ENCODE results near the gene ESRRA. TPM values are rescaled to one million over a fixed set of nuclear protein-coding genes. Genes with fewer than 3 reads are reported as not detected.

Gene ESRRA
- total and polyA plus RNA-seq, 12 donors, result 18.2 to 74.4 (median 54.5) TPM

DNA sequence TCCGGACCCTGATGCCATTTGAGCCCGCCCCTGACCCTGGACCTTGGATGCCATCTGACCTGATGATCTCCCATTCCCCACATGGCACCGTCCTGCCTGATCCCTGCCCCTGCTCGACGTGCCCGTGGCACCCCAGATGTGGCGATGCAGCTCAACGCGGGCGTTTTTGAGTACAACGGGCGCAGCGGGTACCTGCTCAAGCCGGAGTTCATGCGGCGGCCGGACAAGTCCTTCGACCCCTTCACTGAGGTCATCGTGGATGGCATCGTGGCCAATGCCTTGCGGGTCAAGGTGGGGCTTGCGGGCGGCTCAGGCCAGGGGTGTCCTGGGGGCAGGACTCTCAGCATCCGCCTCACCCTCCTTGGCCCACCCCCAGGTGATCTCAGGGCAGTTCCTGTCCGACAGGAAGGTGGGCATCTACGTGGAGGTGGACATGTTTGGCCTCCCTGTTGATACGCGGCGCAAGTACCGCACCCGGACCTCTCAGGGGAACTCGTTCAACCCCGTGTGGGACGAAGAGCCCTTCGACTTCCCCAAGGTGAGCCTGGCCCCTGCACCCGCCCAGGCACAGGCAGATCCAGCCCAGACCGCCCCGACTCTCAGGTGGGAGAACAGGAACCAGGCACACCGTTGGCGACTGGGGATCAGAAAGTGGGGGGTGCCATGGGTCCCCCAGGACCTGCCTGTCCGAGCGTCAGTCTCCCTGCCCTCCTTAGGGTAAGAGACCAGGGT lies 42.9 kb upstream of the ESRRA start:
- no peak for DNase-seq
- intact Hi-C loops (cut with DNase I), result no loop called here
- Histone ChIP-seq H3K27me3 (no peaks in the 10 kb centered on the region), H3K4me1 (replicated peaks in 1 of 2) (peaks cover 7 to 17% of the 10 kb centered on the region in 2 donors), H3K36me3 (replicated peaks in 1 of 2) (peaks cover 0 to 90% of the 10 kb centered on the region in 2 donors), H3K27ac (peak overlapping the region in 1 of 5 donors; percentile 38), H3K9me3 (replicated peaks in 1 of 3) (no peaks in the 10 kb centered on the region), H3K4me3 (no peak overlapping the region)
- WGBS, 4 donors, result 90 to 94% (median 93%) methylated on average over 11 to 42 of the region's 42 CpGs
- TF ChIP-seq, protein P1, sequence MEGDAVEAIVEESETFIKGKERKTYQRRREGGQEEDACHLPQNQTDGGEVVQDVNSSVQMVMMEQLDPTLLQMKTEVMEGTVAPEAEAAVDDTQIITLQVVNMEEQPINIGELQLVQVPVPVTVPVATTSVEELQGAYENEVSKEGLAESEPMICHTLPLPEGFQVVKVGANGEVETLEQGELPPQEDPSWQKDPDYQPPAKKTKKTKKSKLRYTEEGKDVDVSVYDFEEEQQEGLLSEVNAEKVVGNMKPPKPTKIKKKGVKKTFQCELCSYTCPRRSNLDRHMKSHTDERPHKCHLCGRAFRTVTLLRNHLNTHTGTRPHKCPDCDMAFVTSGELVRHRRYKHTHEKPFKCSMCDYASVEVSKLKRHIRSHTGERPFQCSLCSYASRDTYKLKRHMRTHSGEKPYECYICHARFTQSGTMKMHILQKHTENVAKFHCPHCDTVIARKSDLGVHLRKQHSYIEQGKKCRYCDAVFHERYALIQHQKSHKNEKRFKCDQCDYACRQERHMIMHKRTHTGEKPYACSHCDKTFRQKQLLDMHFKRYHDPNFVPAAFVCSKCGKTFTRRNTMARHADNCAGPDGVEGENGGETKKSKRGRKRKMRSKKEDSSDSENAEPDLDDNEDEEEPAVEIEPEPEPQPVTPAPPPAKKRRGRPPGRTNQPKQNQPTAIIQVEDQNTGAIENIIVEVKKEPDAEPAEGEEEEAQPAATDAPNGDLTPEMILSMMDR (IDR thresholded peaks at IDR 0.05), result no peak
- TF ChIP-seq POLR2A (IDR thresholded peaks at IDR 0.05), result no peak

DNA sequence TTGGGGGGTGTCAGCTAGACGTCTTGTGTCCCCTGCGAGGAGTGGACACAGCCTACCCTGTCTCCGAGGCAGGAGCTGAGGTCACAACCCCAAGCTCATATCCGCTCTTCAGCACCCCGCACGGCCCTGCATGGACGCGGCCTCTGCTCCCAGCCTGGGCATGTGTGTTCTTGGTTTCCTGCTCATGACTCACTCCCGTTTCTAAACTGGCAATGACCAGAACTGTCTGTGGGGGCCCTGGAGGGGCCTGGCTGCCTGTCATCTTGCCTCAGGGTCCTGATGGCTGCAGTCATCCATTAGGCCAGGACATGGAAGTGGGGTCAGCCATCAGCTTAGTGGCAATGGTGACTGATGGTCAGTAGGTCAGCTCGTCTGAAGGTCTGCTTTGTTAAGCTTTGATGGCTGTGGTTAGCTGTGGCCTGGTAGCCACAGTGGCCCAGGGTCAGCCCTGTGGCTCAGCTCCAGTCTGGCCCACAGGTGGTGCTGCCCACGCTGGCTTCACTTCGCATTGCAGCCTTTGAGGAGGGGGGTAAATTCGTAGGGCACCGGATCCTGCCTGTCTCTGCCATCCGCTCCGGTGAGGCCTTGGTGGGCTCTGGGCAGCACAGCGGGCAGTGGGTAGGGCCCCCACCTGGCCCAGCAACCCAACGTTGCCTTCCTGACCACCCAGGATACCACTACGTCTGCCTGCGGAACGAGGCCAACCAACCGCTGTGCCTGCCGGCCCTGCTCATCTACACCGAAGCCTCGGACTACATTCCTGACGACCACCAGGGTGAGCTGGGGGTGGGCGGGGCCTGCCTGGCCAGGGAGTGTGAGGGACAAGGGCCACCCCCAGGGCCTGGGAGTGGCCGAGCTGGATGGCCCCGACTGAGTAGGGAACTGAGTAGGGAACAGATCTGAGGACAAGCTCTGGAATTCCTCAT lies 42.0 kb upstream of the ESRRA start:
- H3K9me3 ChIP-seq (replicated peaks in 1 of 3), result no peaks in the 10 kb centered on the region
- H3K27ac ChIP-seq, result peak overlapping the region in 1 of 5 donors; percentile 97
- no peak overlapping the region for H3K4me3 ChIP-seq
- H3K36me3 ChIP-seq (replicated peaks in 1 of 2), result peaks cover 0 to 82% of the 10 kb centered on the region in 2 donors
- no peak for TF ChIP-seq POLR2A (IDR thresholded peaks at IDR 0.05)
- TF ChIP-seq, protein P1 (IDR thresholded peaks at IDR 0.05), result no peak
- peaks cover 15 to 25% of the 10 kb centered on the region in 2 donors for H3K4me1 ChIP-seq (replicated peaks in 1 of 2)
- WGBS, 4 donors, result 72 to 85% (median 81%) methylated on average over 14 to 29 of the region's 29 CpGs
- DNase-seq, result no peak
- intact Hi-C loops (cut with DNase I), result no loop called here
- H3K27me3 ChIP-seq, result no peaks in the 10 kb centered on the region

DNA sequence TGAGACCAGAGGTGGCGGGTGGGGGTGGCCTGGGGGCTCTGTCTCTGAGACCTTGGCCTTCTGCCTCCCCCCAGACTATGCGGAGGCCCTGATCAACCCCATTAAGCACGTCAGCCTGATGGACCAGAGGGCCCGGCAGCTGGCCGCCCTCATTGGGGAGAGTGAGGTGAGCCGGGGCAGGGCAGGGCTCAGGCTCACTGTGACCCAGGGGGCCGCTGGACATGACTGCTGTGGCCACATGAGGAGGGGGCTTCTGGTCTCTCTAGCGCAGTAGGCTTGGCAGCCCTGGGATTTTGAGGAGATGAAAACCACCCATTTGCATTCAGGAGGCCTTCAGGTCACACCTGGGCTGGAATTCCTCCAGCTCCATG lies 41.4 kb upstream of the ESRRA start:
- Histone ChIP-seq H3K4me3 (no peak overlapping the region), H3K9me3 (replicated peaks in 1 of 3) (no peaks in the 10 kb centered on the region), H3K36me3 (replicated peaks in 1 of 2) (peaks cover 0 to 75% of the 10 kb centered on the region in 2 donors), H3K4me1 (replicated peaks in 1 of 2) (peaks cover 20 to 32% of the 10 kb centered on the region in 2 donors), H3K27me3 (no peaks in the 10 kb centered on the region), H3K27ac (peak overlapping the region in 1 of 5 donors; percentile 97)
- intact Hi-C loops (cut with DNase I), result no loop called here
- no peak for DNase-seq
- 84 to 96% (median 91%) methylated on average over 6 to 8 of the region's 8 CpGs for WGBS, 4 donors
- TF ChIP-seq, protein P1 (IDR thresholded peaks at IDR 0.05), result no peak
- no peak for TF ChIP-seq POLR2A (IDR thresholded peaks at IDR 0.05)

DNA sequence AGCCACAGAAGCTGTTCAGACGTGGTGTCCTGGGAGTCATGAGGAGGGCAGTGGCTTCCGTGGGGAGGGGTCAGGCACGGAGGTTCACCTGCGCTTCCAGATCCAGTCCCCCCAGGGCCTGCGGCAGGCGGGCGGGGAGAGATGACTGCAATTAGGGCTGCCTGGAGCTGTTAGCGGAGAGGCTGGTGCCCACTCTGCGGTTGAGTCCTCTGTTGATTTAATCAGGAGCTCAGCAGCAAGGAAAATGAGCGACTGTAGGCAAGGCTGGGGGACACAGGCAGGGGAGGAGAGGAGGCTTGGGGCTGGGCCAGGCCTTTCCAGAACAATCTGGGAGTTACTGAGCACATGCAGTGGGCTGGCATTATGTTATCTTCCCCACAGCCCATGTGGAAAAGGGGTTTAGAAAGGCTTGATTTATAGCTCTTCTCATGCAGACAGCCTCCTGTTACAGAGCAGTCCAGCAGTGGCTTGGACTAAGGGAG lies 40.9 kb upstream of the ESRRA start:
- Histone ChIP-seq H3K27ac (peak overlapping the region in 1 of 5 donors; percentile 97), H3K36me3 (replicated peaks in 1 of 2) (peaks cover 0 to 70% of the 10 kb centered on the region in 2 donors), H3K4me1 (replicated peaks in 1 of 2) (peaks cover 24 to 32% of the 10 kb centered on the region in 2 donors), H3K27me3 (no peaks in the 10 kb centered on the region), H3K4me3 (no peak overlapping the region), H3K9me3 (replicated peaks in 1 of 3) (no peaks in the 10 kb centered on the region)
- TF ChIP-seq, protein P1 (IDR thresholded peaks at IDR 0.05), result no peak
- TF ChIP-seq POLR2A (IDR thresholded peaks at IDR 0.05), result no peak
- intact Hi-C loops (cut with DNase I), result no loop called here
- no peak for DNase-seq
- 80 to 96% (median 89%) methylated on average over 7 to 10 of the region's 10 CpGs for WGBS, 4 donors
